GM18907 (cell line): ENCODE data around the gene KRT33B.
"Not testable (repeated sequence)": the region's sequence is repeated elsewhere in the genome, so short reads cannot be mapped to it uniquely, and the experiment has no call there.

ENCODE experiments used
- ATAC-seq: cut with Tn5 transposase; IDR thresholded peaks from one replicate; pipeline ENCODE4 v1.9.1; 2021; ENCODE audit warnings: mild to moderate bottlenecking, moderate library complexity; ENCODE audit not compliant: unreplicated experiment

Gene KRT33B

DNA sequence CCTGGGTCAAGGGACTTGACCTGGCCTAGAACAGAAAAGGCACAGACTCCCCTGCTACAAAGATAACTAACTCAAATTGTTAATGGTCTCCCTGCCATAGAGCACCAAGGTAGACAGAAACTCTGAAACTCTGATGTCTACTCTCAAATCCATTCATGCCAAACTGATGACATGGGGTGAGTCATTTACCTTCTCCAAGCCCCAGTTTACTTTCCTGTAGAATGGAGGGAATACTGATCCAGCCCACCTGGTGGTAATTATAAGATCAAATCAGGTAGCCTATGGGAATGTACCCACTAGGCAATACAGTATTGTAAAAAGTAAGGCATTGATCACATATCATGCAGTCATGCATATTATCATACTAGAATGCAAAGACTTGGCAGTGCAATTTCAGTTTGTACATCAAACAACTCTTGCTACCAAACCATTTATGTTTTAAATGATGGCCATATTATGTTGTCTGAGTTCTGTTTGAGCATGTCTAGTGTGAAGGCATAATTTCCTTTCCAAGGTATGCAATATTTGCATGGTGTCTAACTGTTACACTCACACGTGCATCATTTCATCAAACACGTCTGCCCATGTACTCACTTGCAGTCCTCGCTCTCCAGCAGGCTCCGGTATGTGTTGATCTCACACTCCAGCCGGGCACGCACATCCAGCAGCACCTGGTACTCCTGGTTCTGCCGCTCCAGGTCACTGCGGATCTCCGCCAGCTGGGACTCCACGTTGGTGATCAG, 24.8 kb upstream of the KRT33B start:
- ATAC-seq: no peak

DNA sequence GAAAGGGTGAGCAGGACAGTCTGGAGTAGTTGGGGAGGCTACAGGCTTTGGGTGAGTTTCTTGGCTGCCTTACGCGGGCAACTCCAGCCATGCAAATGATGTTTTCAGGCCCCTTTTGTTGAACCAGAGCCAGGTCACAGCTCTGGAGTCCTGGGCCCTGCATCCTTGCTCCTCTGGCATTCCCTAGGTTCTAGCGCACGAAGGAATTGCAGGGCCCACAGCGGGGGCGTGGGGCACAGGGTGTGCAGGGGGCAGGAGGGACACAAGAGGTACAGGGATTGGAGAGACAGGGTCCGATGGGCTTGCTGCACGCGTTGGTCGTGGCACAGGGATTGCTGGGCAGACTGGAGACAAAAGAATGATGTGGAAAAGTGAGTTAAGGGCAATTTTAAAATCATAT, 24.2 kb upstream of the KRT33B start:
- no peak for ATAC-seq

GRCh38 chr17:41393294-41393693, 23.7 kb upstream of the KRT33B start:
- ATAC-seq: no peak

DNA sequence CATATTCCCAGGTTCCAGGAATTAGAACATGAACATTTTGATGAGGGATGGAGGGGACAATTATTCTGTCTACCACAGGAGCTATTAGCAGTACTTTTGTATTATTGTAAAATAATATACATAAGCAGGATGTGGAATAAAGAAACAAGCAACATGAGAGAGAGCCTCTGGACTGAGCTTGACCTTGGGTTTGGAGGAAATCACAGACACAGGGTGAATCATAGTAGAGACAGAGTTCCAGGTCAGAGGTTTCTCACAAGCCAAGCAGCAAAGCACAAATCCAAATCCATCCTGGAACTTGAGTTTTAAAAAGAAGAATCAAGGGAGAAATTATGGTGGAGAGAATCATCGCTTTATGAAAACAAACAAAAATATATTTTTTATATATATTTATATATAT, 22.7 kb upstream of the KRT33B start:
- ATAC-seq: no peak

GRCh38 chr17:41391535-41391934, 21.9 kb upstream of the KRT33B start:
- ATAC-seq: no peak

DNA sequence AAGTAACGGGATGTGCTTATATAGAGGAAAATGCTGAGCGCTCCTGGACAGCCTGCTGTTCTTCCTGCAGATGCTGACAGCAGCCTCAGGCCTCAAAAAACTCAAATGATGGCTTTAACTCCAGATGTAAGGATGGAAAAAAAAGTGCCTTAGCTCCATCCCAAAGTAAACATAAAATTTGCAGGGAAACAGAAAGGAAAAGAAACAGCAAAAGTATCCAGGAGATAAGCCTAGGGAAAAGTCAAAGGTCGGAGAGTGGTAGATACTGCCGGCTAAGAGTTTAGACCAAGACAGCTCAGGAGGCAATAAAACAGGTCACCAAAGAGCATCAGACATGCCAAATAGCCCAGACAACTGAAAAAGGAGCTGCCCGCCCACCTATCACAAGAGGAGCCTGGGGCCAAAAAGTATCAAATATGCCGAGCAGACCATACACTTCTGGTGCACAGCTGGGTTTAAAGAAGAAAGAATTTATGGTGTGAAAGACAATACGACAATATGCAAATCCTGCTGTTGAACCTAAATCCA, 20.9 kb upstream of the KRT33B start:
- no peak for ATAC-seq

GRCh38 chr17:41387670-41388069, 18.1 kb upstream of the KRT33B start:
- ATAC-seq: no peak

DNA sequence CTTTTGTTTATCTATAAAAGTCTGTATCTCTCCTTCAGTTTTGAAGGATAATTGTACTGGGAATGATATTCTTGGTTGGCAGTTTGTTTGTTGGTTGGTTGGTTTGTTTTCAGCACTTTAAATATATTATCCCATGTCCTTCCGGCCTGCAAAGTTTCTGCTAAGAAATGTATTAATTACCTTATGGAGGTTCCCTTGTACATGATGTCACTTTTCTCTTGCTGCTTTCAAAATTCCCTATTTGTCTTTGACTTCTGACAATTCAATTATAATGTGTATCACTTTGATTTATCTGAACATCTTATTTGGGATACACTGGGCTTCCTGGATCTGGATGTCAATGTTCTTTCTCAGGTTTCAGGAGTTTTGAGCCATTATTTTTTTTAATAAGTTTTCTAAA, 16.6 kb upstream of the KRT33B start:
- ATAC-seq: no peak

GRCh38 chr17:41383690-41384089, 14.1 kb upstream of the KRT33B start:
- no peak for ATAC-seq

DNA sequence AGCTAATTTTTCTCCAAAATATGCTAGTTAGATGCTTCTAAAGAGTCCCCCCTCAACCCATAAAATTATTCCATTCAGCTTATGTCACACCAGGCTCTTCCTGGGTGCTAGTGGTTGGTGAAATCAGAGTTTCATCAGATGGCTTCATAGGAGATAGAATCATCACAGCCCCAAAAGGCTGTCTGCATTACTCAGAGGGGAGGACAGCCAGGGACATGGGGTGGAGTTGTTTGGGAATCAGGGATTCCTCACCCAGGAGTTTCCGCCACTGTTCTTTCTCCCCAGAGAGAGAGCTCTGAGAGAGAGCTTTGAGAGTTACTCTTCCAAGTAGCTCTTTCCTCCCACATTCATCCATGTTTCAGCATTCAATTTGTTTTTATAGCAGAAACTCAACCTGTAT, 12.8 kb upstream of the KRT33B start:
- no peak for ATAC-seq

GRCh38 chr17:41381943-41382342, 12.3 kb upstream of the KRT33B start, which contains the start of gene KRT34:
TSS of gene KRT34 (minus strand) at chr17:41382306. CDS start at chr17:41382246, 60 bp downstream.
- not testable (repeated sequence) for ATAC-seq

DNA sequence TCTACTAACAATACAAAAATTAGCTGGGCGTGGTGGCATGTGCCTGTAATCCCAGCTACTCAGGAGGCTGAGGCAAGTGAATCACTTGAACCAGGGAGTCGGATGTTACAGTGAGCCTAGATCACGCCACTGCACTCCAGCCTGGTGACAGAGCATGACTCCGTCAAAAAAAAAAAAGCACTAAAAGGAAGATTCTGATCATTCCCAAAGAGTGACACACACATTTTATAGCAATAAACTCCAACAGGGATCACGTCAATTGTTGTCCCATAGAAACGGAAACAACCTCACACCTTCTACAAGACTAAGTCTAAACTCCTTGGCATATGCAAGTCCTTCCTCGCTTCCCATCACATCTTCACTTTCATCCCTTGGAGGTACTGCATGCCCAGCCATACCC, 10.5 kb upstream of the KRT33B start:
- not testable (repeated sequence) for ATAC-seq

DNA sequence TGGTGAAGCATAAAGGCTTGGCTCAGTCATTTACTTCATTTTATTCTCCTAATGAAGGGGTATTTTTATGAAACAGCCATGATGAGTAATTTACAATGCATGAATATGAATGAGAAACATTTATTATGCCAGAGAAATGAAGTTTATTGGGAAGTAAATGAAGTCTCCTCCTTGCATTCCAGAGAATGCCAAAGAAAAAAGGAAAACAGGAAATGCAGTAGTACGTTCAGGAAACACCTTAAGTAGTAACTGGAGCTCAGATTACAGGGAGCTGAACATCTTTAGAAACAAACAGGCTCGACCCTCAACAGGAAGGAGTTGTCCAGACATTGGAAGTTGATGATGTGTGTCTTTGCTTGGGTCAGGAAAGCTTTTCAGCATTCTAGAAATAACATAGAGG, 7.9 kb upstream of the KRT33B start:
- no peak for ATAC-seq

DNA sequence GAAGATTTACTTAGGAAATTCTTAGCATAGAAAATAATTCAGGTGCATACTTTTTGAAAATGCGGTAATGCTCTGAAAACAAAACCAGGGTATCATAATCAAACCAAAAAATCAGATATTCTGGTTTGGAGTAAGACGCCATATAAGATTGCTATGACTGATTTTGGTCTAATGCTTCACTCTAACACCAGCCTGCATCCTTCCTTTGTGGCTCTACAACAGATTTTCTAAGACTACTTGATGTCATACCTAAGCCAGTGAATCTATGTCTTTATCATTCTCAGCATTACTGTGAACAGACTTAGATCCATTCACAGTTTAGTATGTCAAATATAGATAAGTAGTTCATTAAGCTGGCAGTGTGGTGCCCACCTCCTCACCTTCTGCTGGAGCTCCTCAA, 590 bp downstream of the KRT33B start:
- ATAC-seq: no peak

DNA sequence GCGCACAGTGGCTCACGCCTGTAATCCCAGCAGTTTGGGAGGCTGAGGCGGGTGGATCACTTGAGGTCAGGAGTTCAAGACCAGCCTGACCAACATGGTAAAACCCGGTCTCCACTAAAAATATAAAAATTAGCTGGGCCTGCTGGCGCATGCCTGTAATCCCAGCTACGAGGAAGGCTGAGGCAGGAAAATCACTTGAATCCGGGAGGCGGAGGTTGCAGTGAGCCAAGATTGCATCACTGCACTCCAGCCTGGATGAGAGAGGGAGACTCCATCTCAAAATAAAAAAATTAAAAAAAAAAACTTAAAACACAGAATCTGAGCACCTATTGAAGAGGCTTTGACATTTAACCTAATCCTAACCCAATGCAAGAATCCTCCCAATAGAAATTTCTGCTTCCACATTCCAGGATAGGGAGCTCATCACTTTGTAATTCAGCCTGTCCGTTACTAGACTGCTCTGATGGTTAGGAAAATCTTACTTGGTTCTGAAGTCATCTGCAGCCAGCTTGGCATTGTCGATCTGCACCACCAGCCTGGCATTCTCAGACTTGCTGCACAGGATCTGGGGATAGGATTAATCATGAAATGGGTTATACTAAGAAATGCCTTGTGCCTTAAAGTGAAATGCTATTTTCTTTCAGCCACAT, 2.1 kb downstream of the KRT33B start:
- ATAC-seq: no peak

DNA sequence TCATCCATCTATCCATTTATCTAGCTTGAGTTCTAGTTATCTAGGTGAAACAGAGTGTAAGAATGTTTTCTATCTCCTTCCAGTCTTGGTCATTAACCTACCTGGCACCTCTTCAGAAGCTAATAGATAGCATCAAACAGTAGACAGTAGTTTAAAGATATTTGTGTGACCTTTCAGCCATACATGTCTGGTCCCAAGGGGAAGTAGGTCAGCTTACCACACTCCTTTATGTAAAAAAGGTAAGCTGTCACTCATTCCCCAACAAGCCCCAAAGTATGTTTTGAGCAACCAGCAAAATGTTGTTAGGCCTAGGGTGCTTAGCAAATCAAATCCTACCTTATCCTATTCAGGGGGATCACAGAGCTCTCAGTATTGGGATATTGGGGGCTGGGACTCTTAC, 3.5 kb downstream of the KRT33B start:
- no peak for ATAC-seq

DNA sequence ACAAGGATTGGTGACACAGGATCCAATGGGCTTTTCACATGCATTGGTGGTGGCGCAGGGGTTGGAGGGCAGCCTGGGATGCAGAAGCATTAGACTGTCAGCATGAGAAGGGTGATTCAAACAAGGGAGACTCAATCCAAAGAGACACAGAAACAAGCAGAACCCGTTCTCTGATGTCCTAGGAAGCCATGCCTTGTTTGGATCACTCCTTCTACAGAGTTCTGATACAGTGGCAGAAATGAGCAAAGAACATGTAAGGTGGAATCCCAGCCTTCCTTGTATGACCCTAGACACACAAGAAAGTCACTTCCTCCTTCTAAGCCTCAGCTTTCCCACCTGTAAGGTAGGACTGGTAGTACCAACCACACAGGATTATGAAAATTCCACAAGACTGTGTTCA, 5.7 kb downstream of the KRT33B start:
- no peak for ATAC-seq

GRCh38 chr17:41360296-41360995, 9.2 kb downstream of the KRT33B start:
- no peak for ATAC-seq

DNA sequence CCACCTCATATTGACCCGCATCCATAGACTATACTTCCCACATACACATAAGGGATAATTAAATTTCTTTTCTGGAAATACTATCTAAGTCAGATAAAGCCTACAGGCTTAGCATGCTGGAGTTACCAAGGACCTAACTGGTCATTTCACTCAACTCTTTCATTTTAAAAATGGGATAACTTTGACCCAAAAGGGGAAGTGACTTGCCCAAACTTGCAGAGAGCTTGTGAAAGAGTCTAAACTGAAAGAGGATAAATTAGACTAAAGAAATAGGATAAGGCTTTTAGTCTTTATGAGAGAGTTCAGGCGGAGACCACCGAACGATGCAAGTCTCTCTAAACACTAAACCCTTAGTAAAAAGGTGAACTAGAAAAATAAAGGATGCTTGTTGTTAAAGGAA, 15.1 kb downstream of the KRT33B start:
- no peak for ATAC-seq

- ATAC-seq: no peak
Measured at GRCh38 chr17:41352597-41353366, 16.8 kb downstream of the KRT33B start.

DNA sequence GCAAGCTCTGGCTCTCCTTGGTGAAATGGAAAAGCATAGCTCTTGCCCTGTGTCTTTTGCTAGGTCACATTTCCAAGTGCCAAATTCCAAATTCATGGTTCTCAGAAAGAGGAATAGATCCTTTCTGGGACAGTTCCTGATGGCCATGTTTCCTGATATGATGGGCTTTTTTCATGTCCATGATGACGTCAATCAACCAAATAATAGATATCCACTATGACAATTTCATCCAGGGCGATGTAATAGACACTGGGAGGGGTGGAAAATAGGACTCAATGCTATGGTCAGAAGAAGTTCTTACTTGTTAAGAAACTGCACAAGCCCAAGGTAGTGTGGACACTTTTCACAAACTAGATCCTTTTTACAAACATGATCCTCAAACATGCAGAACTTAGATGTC, 18.4 kb downstream of the KRT33B start:
- no peak for ATAC-seq
